GM12878 (cell line): ENCODE measurements around the gene HSPB1. TPM values are rescaled to one million over a fixed set of nuclear protein-coding genes. Genes with fewer than 3 reads are reported as not detected.

ENCODE experiments used
- ATAC-seq: fragments of 200-7000 bp; cut with Tn5 transposase; 3 replicates; pipeline ENCODE4 v1.9.1; 2020; ENCODE audit warnings: mild to moderate bottlenecking, moderate library complexity
- BruUV-seq: library from RNA; stranded (reverse); fragments of 400-500 nt; replicated peaks from 2 replicates; lab custom pipeline; 2021; lab: Mats Ljungman, UMichigan
- CTCF ChIA-PET: fragments of 300-600 bp; sonication (Branson Sonifier 250); formaldehyde crosslinking; extraction: SDS; loops from one replicate; lab custom pipeline; 2021; ENCODE audit warnings: inconsistent platforms; lab: Yijun Ruan, JAX
- POLR2A ChIA-PET: fragments of 350-600 bp; formaldehyde crosslinking; extraction: SDS; loops from one replicate; lab custom pipeline; 2021; ENCODE audit warnings: inconsistent platforms; lab: Charles Lee
- RAD21 ChIA-PET: fragments of 300-600 bp; sonication (Branson Sonifier 250); formaldehyde crosslinking; loops from one replicate; lab custom pipeline; 2023; ENCODE audit warnings: antibody characterized with exemption; ENCODE audit not compliant: unreplicated experiment; lab: Charles Lee
- SMC1A ChIA-PET: fragments of 300-600 bp; sonication (Branson Sonifier 250); formaldehyde crosslinking; loops from one replicate; lab custom pipeline; 2023; ENCODE audit not compliant: unreplicated experiment, uncharacterized antibody; lab: Charles Lee
- DNase-seq: peaks from one replicate; pipeline ENCODE4 v3.0.0-alpha.2; 2011; ENCODE audit warnings: low read depth, low spot score
- FAIRE-seq: peaks from 3 replicates; lab custom pipeline; 2011; peaks lifted over from hg19 to GRCh38; lab: Jason Lieb, UNC
- H2AFZ ChIP-seq: 2 replicates; pipeline ENCODE4 v1.6.0; 2011; ENCODE audit warnings: low read depth, low read length, control low read depth; ENCODE audit not compliant: control insufficient read depth
- H3K27ac ChIP-seq: 2 replicates; pipeline ENCODE4 v1.5.1; 2011; ENCODE audit warnings: control low read depth; ENCODE audit not compliant: control insufficient read depth, insufficient read depth
- H3K27me3 ChIP-seq, 2 experiments: replicated peaks in 1 of 2; 2 replicates each; pipeline versions ENCODE4 v1.6.0 to v1.6.1; 2011; ENCODE audit warnings: low read length in 1 of 2; ENCODE audit not compliant: control insufficient read depth in 2 of 2, insufficient read depth in 2 of 2
- H3K36me3 ChIP-seq, 2 experiments: 2 replicates each; pipeline ENCODE4 v1.5.1; 2011; ENCODE audit warnings: low read length in 1 of 2; ENCODE audit not compliant: control insufficient read depth in 2 of 2, insufficient read depth in 2 of 2
- H3K4me1 ChIP-seq: 2 replicates; pipeline ENCODE4 v1.6.1; 2011; ENCODE audit warnings: mild to moderate bottlenecking, low read length, moderate library complexity, mixed read lengths; ENCODE audit not compliant: control insufficient read depth, insufficient read depth
- H3K4me2 ChIP-seq: 2 replicates; pipeline ENCODE4 v1.6.0; 2011; ENCODE audit warnings: control low read depth; ENCODE audit not compliant: control insufficient read depth, insufficient read depth
- H3K4me3 ChIP-seq: fragments of 200-600 bp; sonication (generic); 2 replicates; pipeline ENCODE4 v1.5.1; 2016
- H3K79me2 ChIP-seq: 2 replicates; pipeline ENCODE4 v1.6.0; 2011; ENCODE audit warnings: low read length; ENCODE audit not compliant: control insufficient read depth, insufficient read depth
- H3K9ac ChIP-seq: 2 replicates; pipeline ENCODE4 v1.8.0; 2011; ENCODE audit warnings: low read length, control low read depth, mixed read lengths; ENCODE audit not compliant: control insufficient read depth, insufficient read depth
- H3K9me3 ChIP-seq: replicated peaks from 3 replicates; pipeline ENCODE4 v1.5.1; 2011; ENCODE audit warnings: mild to moderate bottlenecking, low read length; ENCODE audit not compliant: control insufficient read depth, insufficient read depth
- H4K20me1 ChIP-seq: 2 replicates; pipeline ENCODE4 v1.6.0; 2011; ENCODE audit not compliant: control insufficient read depth, insufficient read depth
- ASH2L ChIP-seq: fragments of 300-600, 200-600 bp; sonication (generic); IDR thresholded peaks from 2 replicates; pipeline ENCODE4 v1.6.1; 2017; ENCODE audit warnings: low read depth, mild to moderate bottlenecking, borderline replicate concordance
- BHLHE40 ChIP-seq, 2 experiments: fragments of 450-650 bp in 1 of 2; IDR thresholded peaks; 2 replicates each; pipeline ENCODE4 v1.6.1; 2011 to 2017; ENCODE audit warnings: low read depth in 2 of 2, borderline replicate concordance in 1 of 2, improper control_type of control experiment in 1 of 2, low read length in 1 of 2, mild to moderate bottlenecking in 1 of 2
- CREB1 ChIP-seq: IDR thresholded peaks from 2 replicates; pipeline ENCODE4 v1.6.1; 2012; ENCODE audit warnings: low read depth, mild to moderate bottlenecking, inconsistent platforms
- FOS ChIP-seq: IDR thresholded peaks from 3 replicates; pipeline ENCODE4 v1.6.1; 2011; ENCODE audit warnings: borderline replicate concordance; ENCODE audit not compliant: insufficient read length; ENCODE audit errors: extremely low read depth
- GATAD2B ChIP-seq: fragments of 450-650 bp; conservative IDR thresholded peaks from 2 replicates; pipeline ENCODE4 v1.6.1; 2017; ENCODE audit warnings: low read depth, mild to moderate bottlenecking, moderate library complexity
- MYB ChIP-seq: fragments of 150-350 bp; IDR thresholded peaks from 2 replicates; pipeline ENCODE4 v1.6.1; 2014; ENCODE audit warnings: mild to moderate bottlenecking, low read depth, low read length, borderline replicate concordance
- NR2C2 ChIP-seq: IDR thresholded peaks from 2 replicates; pipeline ENCODE4 v1.6.1; 2011; ENCODE audit warnings: borderline replicate concordance, low read depth; ENCODE audit not compliant: control insufficient read depth, insufficient read length
- PAX8 ChIP-seq: fragments of 450-650 bp; IDR thresholded peaks from 2 replicates; pipeline ENCODE4 v1.6.1; 2017; ENCODE audit warnings: mild to moderate bottlenecking, moderate library complexity
- PML ChIP-seq: IDR thresholded peaks from 2 replicates; pipeline ENCODE4 v1.6.1; 2012; ENCODE audit warnings: low read length, inconsistent platforms
- RAD21 ChIP-seq: IDR thresholded peaks from 2 replicates; pipeline ENCODE4 v1.6.1; 2011; ENCODE audit warnings: mild to moderate bottlenecking, low read depth, low read length, moderate library complexity; ENCODE audit not compliant: insufficient read depth
- SRF ChIP-seq, 2 experiments: IDR thresholded peaks; 2 replicates each; pipeline ENCODE4 v1.6.1; 2011; ENCODE audit warnings: low read depth in 2 of 2, low read length in 2 of 2, mild to moderate bottlenecking in 1 of 2, moderate library complexity in 1 of 2
- SUPT20H ChIP-seq: IDR thresholded peaks from 2 replicates; pipeline ENCODE4 v1.6.1; 2011; ENCODE audit warnings: low read depth, mild to moderate bottlenecking, low read length, moderate library complexity, borderline replicate concordance; ENCODE audit not compliant: control insufficient read depth
- TAF1 ChIP-seq: IDR thresholded peaks from 2 replicates; pipeline ENCODE4 v1.6.1; 2011; ENCODE audit warnings: mild to moderate bottlenecking, low read depth, low read length, borderline replicate concordance
- USF1 ChIP-seq: IDR thresholded peaks from 2 replicates; pipeline ENCODE4 v1.6.1; 2011; ENCODE audit warnings: borderline replicate concordance, low read depth, mild to moderate bottlenecking, moderate library complexity, mixed read lengths, low read length; ENCODE audit not compliant: insufficient read depth; ENCODE audit errors: extremely low read length
- in situ Hi-C: fragments of 300-500 bp; cut with MboI; formaldehyde crosslinking; loops from 9 replicates; pipeline ENCODE4 v1.14.3; 2018; ENCODE audit warnings: mixed read lengths
- intact Hi-C: fragments of 100-400 bp; cut with micrococcal nuclease; formaldehyde crosslinking; loops from one replicate; pipeline ENCODE4 v1.14.2; 2022; ENCODE audit not compliant: unreplicated experiment
- polyA plus RNA-seq, 11 experiments: library from polyadenylated mRNA; depleted of rRNA in 4 of 11; unstranded in 6 of 11; stranded (reverse) in 5 of 11; fragments of >200 nt; fragmentation: Nextera tagmentation in 4 of 11; fragmentation: Illumina TruSeq in 1 of 11; extraction: Ambion mirVana in 4 of 11; extraction: Trizol in 1 of 11; gene quantifications; 1 replicate in 1 of 11; 2 replicates in 10 of 11; pipeline versions ENCODE4 v1.2.1 to v1.2.3, GENCODE V29; 2011 to 2016; ENCODE audit warnings: inconsistent platforms in 2 of 11, missing spikeins in 2 of 11, low read depth in 1 of 11
- total RNA-seq, 4 experiments: library from RNA; depleted of rRNA in 3 of 4; stranded (reverse); fragments of >200 nt in 3 of 4; fragmentation: Illumina TruSeq in 1 of 4; extraction: Trizol in 1 of 4; gene quantifications; 2 replicates each; pipeline versions ENCODE4 v1.2.1 to v1.2.3, GENCODE V29; 2013 to 2021
- TF ChIP-seq, protein P1 (sequence below): fragments of 450-650 bp; IDR thresholded peaks from 2 replicates; pipeline ENCODE4 v1.6.1; 2016; ENCODE audit warnings: mild to moderate bottlenecking, moderate library complexity, borderline replicate concordance
- TF ChIP-seq, protein P2 (sequence below): fragments of 450-650 bp; IDR thresholded peaks from 2 replicates; pipeline ENCODE4 v1.6.1; 2017; ENCODE audit warnings: antibody characterized with exemption, mild to moderate bottlenecking, moderate library complexity

The HSPB1 gene
- total and polyA plus RNA-seq, 10 of the 15 experiments (the other 5 are each of a cell fraction or from before 2014, with no cell fraction given) = 13.7 to 297 (median 62.0) TPM

GRCh38 chr7:76336094-76336493, 33.6 kb downstream of the HSPB1 start:
- H3K4me1 ChIP-seq = no peaks in the 10 kb centered on the region
- no peak overlapping the region for H2AFZ ChIP-seq
- CTCF ChIA-PET = interaction anchor here (1.4 kb wide), 1 partner anchor 17 kb away, joined by 4 read pairs; no protein-coding TSS in a partner anchor
- FAIRE-seq (no peak), DNase-seq (no peak), ATAC-seq (no peak)
- H4K20me1 ChIP-seq = peaks cover 4% of the 10 kb centered on the region; the same call in 1 of the 2 replicates
- TF ChIP-seq FOS (no peak), GATAD2B (no peak), PML (no peak), BHLHE40 (IDR thresholded peaks at IDR 0.05; ENCODE audit: borderline replicate concordance in 1 of 2, low read depth in 2 of 2, low read length in 1 of 2) (no peak), SUPT20H (no peak), PAX8 (no peak), USF1 (no peak), TAF1 (no peak), MYB (no peak), NR2C2 (no peak), SRF (IDR thresholded peaks at IDR 0.05; ENCODE audit: low read depth in 2 of 2, low read length in 2 of 2) (no peak), RAD21 (no peak), CREB1 (no peak), ASH2L (no peak)
- TF ChIP-seq, protein P1, sequence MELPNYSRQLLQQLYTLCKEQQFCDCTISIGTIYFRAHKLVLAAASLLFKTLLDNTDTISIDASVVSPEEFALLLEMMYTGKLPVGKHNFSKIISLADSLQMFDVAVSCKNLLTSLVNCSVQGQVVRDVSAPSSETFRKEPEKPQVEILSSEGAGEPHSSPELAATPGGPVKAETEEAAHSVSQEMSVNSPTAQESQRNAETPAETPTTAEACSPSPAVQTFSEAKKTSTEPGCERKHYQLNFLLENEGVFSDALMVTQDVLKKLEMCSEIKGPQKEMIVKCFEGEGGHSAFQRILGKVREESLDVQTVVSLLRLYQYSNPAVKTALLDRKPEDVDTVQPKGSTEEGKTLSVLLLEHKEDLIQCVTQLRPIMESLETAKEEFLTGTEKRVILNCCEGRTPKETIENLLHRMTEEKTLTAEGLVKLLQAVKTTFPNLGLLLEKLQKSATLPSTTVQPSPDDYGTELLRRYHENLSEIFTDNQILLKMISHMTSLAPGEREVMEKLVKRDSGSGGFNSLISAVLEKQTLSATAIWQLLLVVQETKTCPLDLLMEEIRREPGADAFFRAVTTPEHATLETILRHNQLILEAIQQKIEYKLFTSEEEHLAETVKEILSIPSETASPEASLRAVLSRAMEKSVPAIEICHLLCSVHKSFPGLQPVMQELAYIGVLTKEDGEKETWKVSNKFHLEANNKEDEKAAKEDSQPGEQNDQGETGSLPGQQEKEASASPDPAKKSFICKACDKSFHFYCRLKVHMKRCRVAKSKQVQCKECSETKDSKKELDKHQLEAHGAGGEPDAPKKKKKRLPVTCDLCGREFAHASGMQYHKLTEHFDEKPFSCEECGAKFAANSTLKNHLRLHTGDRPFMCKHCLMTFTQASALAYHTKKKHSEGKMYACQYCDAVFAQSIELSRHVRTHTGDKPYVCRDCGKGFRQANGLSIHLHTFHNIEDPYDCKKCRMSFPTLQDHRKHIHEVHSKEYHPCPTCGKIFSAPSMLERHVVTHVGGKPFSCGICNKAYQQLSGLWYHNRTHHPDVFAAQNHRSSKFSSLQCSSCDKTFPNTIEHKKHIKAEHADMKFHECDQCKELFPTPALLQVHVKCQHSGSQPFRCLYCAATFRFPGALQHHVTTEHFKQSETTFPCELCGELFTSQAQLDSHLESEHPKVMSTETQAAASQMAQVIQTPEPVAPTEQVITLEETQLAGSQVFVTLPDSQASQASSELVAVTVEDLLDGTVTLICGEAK = no peak
- TF ChIP-seq, protein P2, sequence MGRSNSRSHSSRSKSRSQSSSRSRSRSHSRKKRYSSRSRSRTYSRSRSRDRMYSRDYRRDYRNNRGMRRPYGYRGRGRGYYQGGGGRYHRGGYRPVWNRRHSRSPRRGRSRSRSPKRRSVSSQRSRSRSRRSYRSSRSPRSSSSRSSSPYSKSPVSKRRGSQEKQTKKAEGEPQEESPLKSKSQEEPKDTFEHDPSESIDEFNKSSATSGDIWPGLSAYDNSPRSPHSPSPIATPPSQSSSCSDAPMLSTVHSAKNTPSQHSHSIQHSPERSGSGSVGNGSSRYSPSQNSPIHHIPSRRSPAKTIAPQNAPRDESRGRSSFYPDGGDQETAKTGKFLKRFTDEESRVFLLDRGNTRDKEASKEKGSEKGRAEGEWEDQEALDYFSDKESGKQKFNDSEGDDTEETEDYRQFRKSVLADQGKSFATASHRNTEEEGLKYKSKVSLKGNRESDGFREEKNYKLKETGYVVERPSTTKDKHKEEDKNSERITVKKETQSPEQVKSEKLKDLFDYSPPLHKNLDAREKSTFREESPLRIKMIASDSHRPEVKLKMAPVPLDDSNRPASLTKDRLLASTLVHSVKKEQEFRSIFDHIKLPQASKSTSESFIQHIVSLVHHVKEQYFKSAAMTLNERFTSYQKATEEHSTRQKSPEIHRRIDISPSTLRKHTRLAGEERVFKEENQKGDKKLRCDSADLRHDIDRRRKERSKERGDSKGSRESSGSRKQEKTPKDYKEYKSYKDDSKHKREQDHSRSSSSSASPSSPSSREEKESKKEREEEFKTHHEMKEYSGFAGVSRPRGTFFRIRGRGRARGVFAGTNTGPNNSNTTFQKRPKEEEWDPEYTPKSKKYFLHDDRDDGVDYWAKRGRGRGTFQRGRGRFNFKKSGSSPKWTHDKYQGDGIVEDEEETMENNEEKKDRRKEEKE = no peak
- H3K27ac ChIP-seq = no peak overlapping the region
- H3K9ac ChIP-seq = no peak overlapping the region
- intact Hi-C loops (no loop called here), in situ Hi-C loops (no loop called here)
- SMC1A ChIA-PET = no interaction called here
- no peak overlapping the region for H3K4me2 ChIP-seq
- H3K36me3 ChIP-seq = peaks cover 5 to 9% of the 10 kb centered on the region in 2 experiments; a peak in 3 of 4 replicates
- no peak overlapping the region for H3K4me3 ChIP-seq
- BruUV-seq = no TSS peak
- H3K9me3 ChIP-seq = no peaks in the 10 kb centered on the region
- RAD21 ChIA-PET = no interaction called here
- POLR2A ChIA-PET = no interaction called here
- no peaks in the 10 kb centered on the region for H3K27me3 ChIP-seq
- H3K79me2 ChIP-seq = peaks cover 71% of the 10 kb centered on the region
